Posterior cingulate gyrus (tissue), 11 donors: Measurements from ENCODE around the gene MPP3.
"Not testable (repeated sequence)": the region's sequence is repeated elsewhere in the genome, so short reads cannot be mapped to it uniquely, and the experiment has no call there.

ENCODE experiments used
- DNase-seq, 10 donors: peaks; one replicate each; pipeline versions ENCODE4 v3.0.0 to v3.0.0-alpha.2; 2020 to 2021; ENCODE audit warnings: mixed read lengths in 3 of 10
- intact Hi-C: fragments of 100-400 bp; cut with DNase I; formaldehyde crosslinking; loops from one replicate; pipeline ENCODE4 v1.15.1; 2023

Gene MPP3

GRCh38 chr17:43842091-43842974, 9.4 kb upstream of the MPP3 start:
- intact Hi-C loops, result not testable (repeated sequence)

GRCh38 chr17:43841282-43841681, 8.3 kb upstream of the MPP3 start:
- no peak for DNase-seq
- intact Hi-C loops, result no loop called here

More at GRCh38 chr17:43842091-43842974, 9.4 kb upstream of the MPP3 start:
- peak in 2 of 10 donors; percentile 31 to 83 for DNase-seq

GRCh38 chr17:43840814-43841213, 7.9 kb upstream of the MPP3 start:
- peak in 2 of 10 donors; percentile 21 to 60 for DNase-seq
- intact Hi-C loops, result no loop called here

- DNase-seq, result peak in 2 of 10 donors; percentile 12 to 35
These were observed 6.7 kb upstream of the MPP3 start for GRCh38 chr17:43839670-43840108.

GRCh38 chr17:43834106-43834505, 1.2 kb upstream of the MPP3 start:
- DNase-seq, result peak in 1 of 10 donors; percentile 21
- intact Hi-C loops, result no loop called here

More at GRCh38 chr17:43839670-43840108, 6.7 kb upstream of the MPP3 start:
- intact Hi-C loops, result no loop called here

- intact Hi-C loops, result no loop called here
- peak in 6 of 10 donors; percentile 20 to 88 (median 58) for DNase-seq
These were observed 574 bp downstream of the MPP3 start for GRCh38 chr17:43832168-43832975.

- peak in 2 of 10 donors; percentile 52 to 70 for DNase-seq
These were observed 1.3 kb downstream of the MPP3 start for GRCh38 chr17:43831633-43832032.

GRCh38 chr17:43830510-43831140, 2.3 kb downstream of the MPP3 start:
- DNase-seq, result peak in 2 of 10 donors; percentile 15 to 24
- intact Hi-C loops, result no loop called here

More at GRCh38 chr17:43831633-43832032, 1.3 kb downstream of the MPP3 start:
- intact Hi-C loops, result no loop called here

GRCh38 chr17:43829738-43830137, 3.2 kb downstream of the MPP3 start:
- intact Hi-C loops, result no loop called here
- DNase-seq, result peak in 3 of 10 donors; percentile 50 to 83 (median 73)

- intact Hi-C loops, result no loop called here
- peak in 2 of 10 donors; percentile 16 to 59 for DNase-seq
These were observed 5.3 kb downstream of the MPP3 start for GRCh38 chr17:43827596-43827995.

GRCh38 chr17:43826206-43826605, 6.7 kb downstream of the MPP3 start:
- intact Hi-C loops, result no loop called here
- DNase-seq, result peak in 2 of 10 donors; percentile 3 to 35

GRCh38 chr17:43825567-43825966, 7.4 kb downstream of the MPP3 start:
- intact Hi-C loops, result no loop called here
- DNase-seq, result peak in 2 of 10 donors; percentile 24 to 49

- intact Hi-C loops, result no loop called here
- peak in 1 of 10 donors; percentile 39 for DNase-seq
These were observed 9.4 kb downstream of the MPP3 start for GRCh38 chr17:43823350-43824084.

- DNase-seq, result no peak
- intact Hi-C loops, result no loop called here
These were observed 10.3 kb downstream of the MPP3 start for GRCh38 chr17:43822570-43823190.

GRCh38 chr17:43820759-43821158, 12.2 kb downstream of the MPP3 start:
- intact Hi-C loops, result no loop called here

GRCh38 chr17:43818966-43819365, 14.0 kb downstream of the MPP3 start:
- intact Hi-C loops, result no loop called here
- DNase-seq, result no peak

More at GRCh38 chr17:43820759-43821158, 12.2 kb downstream of the MPP3 start:
- peak in 1 of 10 donors; percentile 79 for DNase-seq

- no peak for DNase-seq
- intact Hi-C loops, result no loop called here
These were observed 15.1 kb downstream of the MPP3 start for GRCh38 chr17:43817826-43818225.

GRCh38 chr17:43816336-43817320, 16.3 kb downstream of the MPP3 start:
- intact Hi-C loops, result no loop called here
- no peak for DNase-seq
